Measurements from ENCODE around the gene DQX1. TPM values are rescaled to one million over a fixed set of nuclear protein-coding genes. Genes with fewer than 3 reads are reported as not detected.
"Not testable (repeated sequence)": the region's sequence is repeated elsewhere in the genome, so short reads cannot be mapped to it uniquely, and the experiment has no call there.

DQX1 gene
- total RNA-seq, 1 donor from 2014 or later, result 0.23 TPM

- ATAC-seq, result peak; percentile 46
- no peak for DNase-seq (ENCODE audit: low spot score)
Measured at GRCh38 chr2:74471332-74472065, 54.5 kb downstream of the DQX1 start.

GRCh38 chr2:74470742-74471141, 55.3 kb downstream of the DQX1 start:
- DNase-seq (ENCODE audit: low spot score); ATAC-seq: not testable (repeated sequence)

Other genes starting within 250 kb of the DQX1 start
- gene SLC4A5, start 182.8 kb downstream of the DQX1 start, total RNA-seq, result 1.2 TPM
- gene DCTN1, start 145.9 kb downstream of the DQX1 start, total RNA-seq, result 41.3 TPM
- gene C2orf81, start 104.6 kb downstream of the DQX1 start, total RNA-seq, result 0.38 TPM
- gene WDR54, start 104.5 kb downstream of the DQX1 start, total RNA-seq, result 1.5 TPM
- 114 TPM for gene RTKN, start 84.3 kb downstream of the DQX1 start, total RNA-seq
- gene INO80B, start 71.1 kb downstream of the DQX1 start, total RNA-seq, result 16.5 TPM
- gene WBP1, start 67.8 kb downstream of the DQX1 start, total RNA-seq, result 38.8 TPM
- 53.3 TPM for gene MOGS, start 60.8 kb downstream of the DQX1 start, total RNA-seq
- 48.9 TPM for gene MRPL53, start 53.6 kb downstream of the DQX1 start, total RNA-seq
- 14.0 TPM for gene CCDC142, start 43.2 kb downstream of the DQX1 start, total RNA-seq
- gene TTC31, start 43.1 kb downstream of the DQX1 start, total RNA-seq, result 39.8 TPM
- 7.7 TPM for gene LBX2, start 26.6 kb downstream of the DQX1 start, total RNA-seq
- gene PCGF1, start 18.5 kb downstream of the DQX1 start, total RNA-seq, result 10.4 TPM
- gene TLX2, start 11.8 kb downstream of the DQX1 start, total RNA-seq, result 0.08 TPM
- gene AUP1, start 3.5 kb upstream of the DQX1 start, total RNA-seq, result 74.1 TPM
- 11.7 TPM for gene HTRA2, start 3.7 kb upstream of the DQX1 start, total RNA-seq
- gene LOXL3, start 27.7 kb upstream of the DQX1 start, total RNA-seq, result 0.86 TPM
- 2.8 TPM for gene DOK1, start 28.5 kb upstream of the DQX1 start, total RNA-seq
- not detected for gene M1AP, start 122.1 kb upstream of the DQX1 start, total RNA-seq
- 2.6 TPM for gene SEMA4F, start 128.0 kb upstream of the DQX1 start, total RNA-seq

Data from left lobe of liver (tissue), 2 donors.